Activated CD8-positive, alpha-beta T cell treated with anti-CD3 and anti-CD28 coated beads for 36 hours (primary cell): ENCODE results near the gene PTPN14. TPM values are rescaled to one million over a fixed set of nuclear protein-coding genes. Genes with fewer than 3 reads are reported as not detected.

Experiments
- ATAC-seq: fragments of 200-7000 bp; cut with Tn5 transposase; one replicate; pipeline ENCODE4 v1.10.0; 2021; ENCODE audit warnings: mild to moderate bottlenecking, moderate library complexity
- CTCF ChIA-PET: fragments of 350-600 bp; sonication (Branson Sonifier 250); formaldehyde crosslinking; loops from one replicate; lab custom pipeline; 2021; ENCODE audit warnings: antibody characterized with exemption; lab: Charles Lee
- POLR2A ChIA-PET: fragments of 350-600 bp; sonication (Branson Sonifier 250); formaldehyde crosslinking; loops from one replicate; lab custom pipeline; 2021; ENCODE audit warnings: antibody characterized with exemption; lab: Charles Lee
- DNase-seq: peaks from one replicate; pipeline ENCODE4 v3.0.0-alpha.2; 2020
- H3K27ac Mint-ChIP-seq: one replicate; pipeline ENCODE4 v1.8.0; 2021; ENCODE audit warnings: mild to moderate bottlenecking, mixed read lengths
- H3K27me3 Mint-ChIP-seq: one replicate; pipeline ENCODE4 v1.8.0; 2021; ENCODE audit warnings: mixed read lengths
- H3K36me3 Mint-ChIP-seq: one replicate; pipeline ENCODE4 v1.8.0; 2021; ENCODE audit warnings: low read depth, mixed read lengths
- H3K4me1 Mint-ChIP-seq: one replicate; pipeline ENCODE4 v1.8.0; 2021; ENCODE audit warnings: low read depth, mixed read lengths
- H3K4me3 Mint-ChIP-seq: one replicate; pipeline ENCODE4 v1.8.0; 2021; ENCODE audit warnings: mild to moderate bottlenecking, moderate library complexity, mixed read lengths
- H3K9me3 Mint-ChIP-seq: one replicate; pipeline ENCODE4 v1.8.0; 2021; ENCODE audit warnings: mixed read lengths
- CTCF ChIP-seq: fragments of 200-600 bp; IDR thresholded peaks from one replicate; pipeline ENCODE4 v1.8.0; 2022; ENCODE audit warnings: antibody characterized with exemption, mild to moderate bottlenecking
- intact Hi-C: fragments of 100-400 bp; cut with micrococcal nuclease; formaldehyde crosslinking; loops from one replicate; pipeline ENCODE4 v1.10.0; 2022
- total RNA-seq, 2 experiments: library from RNA; stranded (reverse); gene quantifications; one replicate each; pipeline ENCODE4 v1.2.3, GENCODE V29; 2021

PTPN14 gene
- total RNA-seq, 2 experiments from 2014 or later = 0.27 to 0.34 TPM

- DNase-seq (no peak), ATAC-seq (no peak)
- ChIA-PET POLR2A (no interaction called here), CTCF (no interaction called here)
- Mint-ChIP-seq H3K4me3 (no peak overlapping the region), H3K9me3 (no peaks in the 10 kb centered on the region), H3K27ac (no peak overlapping the region), H3K27me3 (no peaks in the 10 kb centered on the region), H3K4me1 (peaks cover 39% of the 10 kb centered on the region), H3K36me3 (no peaks in the 10 kb centered on the region)
- no peak for TF ChIP-seq CTCF
- intact Hi-C loops = no loop called here
Observed at GRCh38 chr1:214445199-214445598, 106.2 kb downstream of the PTPN14 start.

GRCh38 chr1:214444182-214444939, 107.0 kb downstream of the PTPN14 start:
- DNase-seq (no peak), ATAC-seq (no peak)
- Mint-ChIP-seq H3K4me1 (peaks cover 47% of the 10 kb centered on the region), H3K27me3 (no peaks in the 10 kb centered on the region), H3K27ac (no peak overlapping the region), H3K36me3 (no peaks in the 10 kb centered on the region), H3K4me3 (no peak overlapping the region), H3K9me3 (no peaks in the 10 kb centered on the region)
- intact Hi-C loops = no loop called here
- ChIA-PET POLR2A (interaction anchor here (0.7 kb wide), 1 partner anchor 37 kb away, joined by 3 read pairs; no protein-coding TSS in a partner anchor), CTCF (interaction anchor here (1.1 kb wide), 1 partner anchor 14 kb away, joined by 3 read pairs; no protein-coding TSS in a partner anchor)
- no peak for TF ChIP-seq CTCF

GRCh38 chr1:214441119-214441518, 110.3 kb downstream of the PTPN14 start:
- Mint-ChIP-seq H3K27ac (peak overlapping the region; percentile 90), H3K36me3 (no peaks in the 10 kb centered on the region), H3K27me3 (peaks cover 2% of the 10 kb centered on the region), H3K4me1 (peaks cover 49% of the 10 kb centered on the region), H3K4me3 (no peak overlapping the region), H3K9me3 (no peaks in the 10 kb centered on the region)
- TF ChIP-seq CTCF = no peak
- intact Hi-C loops = no loop called here
- DNase-seq = no peak
- CTCF ChIA-PET = no interaction called here
- ATAC-seq = peak; percentile 35
- POLR2A ChIA-PET = no interaction called here

GRCh38 chr1:214440219-214440965, 111.0 kb downstream of the PTPN14 start:
- no peaks in the 10 kb centered on the region for H3K36me3 Mint-ChIP-seq
- intact Hi-C loops = no loop called here
- H3K27me3 Mint-ChIP-seq = peaks cover 4% of the 10 kb centered on the region
- H3K9me3 Mint-ChIP-seq = no peaks in the 10 kb centered on the region
- ChIA-PET CTCF (interaction anchor here (2.0 kb wide), 1 partner anchor 145 kb away, joined by 6 read pairs; no protein-coding TSS in a partner anchor), POLR2A (no interaction called here)
- DNase-seq = no peak
- ATAC-seq = no peak
- H3K27ac Mint-ChIP-seq = peak overlapping the region; percentile 90
- H3K4me1 Mint-ChIP-seq = peaks cover 43% of the 10 kb centered on the region
- H3K4me3 Mint-ChIP-seq = peak overlapping the region; percentile 17
- TF ChIP-seq CTCF = no peak
